Measurements from ENCODE around the gene IDH3A. TPM values are rescaled to one million over a fixed set of nuclear protein-coding genes. Genes with fewer than 3 reads are reported as not detected.

Gene IDH3A
- total and polyA plus RNA-seq, 12 donors = 110 to 509 (median 450) TPM

DNA sequence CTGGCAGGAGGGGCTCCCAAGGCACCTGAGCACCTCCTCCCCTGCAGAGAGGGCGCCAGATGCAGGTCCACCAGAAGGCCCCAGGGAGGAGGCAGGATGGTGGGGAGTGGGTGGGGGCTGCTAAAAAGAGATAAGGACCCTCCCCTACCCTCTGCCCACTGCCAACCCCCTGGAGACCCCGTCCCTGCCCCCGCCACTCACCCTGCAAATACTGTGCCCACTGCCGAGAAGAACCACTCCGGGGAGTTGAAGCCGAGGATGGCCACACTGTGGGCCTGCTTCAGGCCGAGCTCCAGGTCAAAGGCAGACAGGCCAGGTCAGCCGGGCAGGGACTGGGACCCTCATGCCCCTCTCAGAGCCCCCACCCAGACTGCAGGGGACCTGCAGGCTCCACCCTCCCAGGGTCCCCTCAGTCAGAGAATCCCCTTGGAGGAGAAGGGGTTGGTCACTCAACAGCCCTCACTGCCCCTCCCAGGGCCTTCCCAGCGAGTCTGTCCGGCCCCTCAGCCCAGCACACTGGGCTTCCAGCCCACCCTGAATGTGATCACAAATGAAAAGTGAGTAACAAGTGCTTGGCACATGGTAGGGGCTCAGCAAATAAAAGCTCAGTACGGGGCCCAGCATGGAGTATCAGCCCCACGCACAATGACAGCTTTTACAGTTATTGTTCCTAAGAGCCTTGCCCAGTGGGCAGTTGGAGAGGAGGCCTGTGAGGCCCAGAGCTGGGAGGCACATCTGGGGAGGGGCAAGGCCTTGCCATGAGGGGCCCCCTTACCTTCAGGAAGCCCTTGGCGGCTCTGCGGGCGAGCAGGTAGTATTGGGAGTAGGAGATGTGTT is 44.8 kb downstream of the IDH3A start:
- no peak overlapping the region for H3K4me3 ChIP-seq
- no peak overlapping the region for H3K27ac ChIP-seq
- intact Hi-C loops (cut with DNase I) = loop anchor here in 5 of 10 donors (2.0 to 10.0 kb wide), 5 partner anchors 48 to 83 kb away; partner anchors contain the start of gene CIB2 (in 1 of the 5)
- 86 to 88% methylated on average over 15 of the region's 15 CpGs for WGBS, 2 donors
- peak in 2 of 8 donors; percentile 25 to 54 for ATAC-seq
- DNase-seq = no peak
- H3K9me3 ChIP-seq = peaks cover 0 to 15% (median 0%) of the 10 kb centered on the region in 11 donors
- no peaks in the 10 kb centered on the region for H3K4me1 ChIP-seq
- TF ChIP-seq, protein P1, sequence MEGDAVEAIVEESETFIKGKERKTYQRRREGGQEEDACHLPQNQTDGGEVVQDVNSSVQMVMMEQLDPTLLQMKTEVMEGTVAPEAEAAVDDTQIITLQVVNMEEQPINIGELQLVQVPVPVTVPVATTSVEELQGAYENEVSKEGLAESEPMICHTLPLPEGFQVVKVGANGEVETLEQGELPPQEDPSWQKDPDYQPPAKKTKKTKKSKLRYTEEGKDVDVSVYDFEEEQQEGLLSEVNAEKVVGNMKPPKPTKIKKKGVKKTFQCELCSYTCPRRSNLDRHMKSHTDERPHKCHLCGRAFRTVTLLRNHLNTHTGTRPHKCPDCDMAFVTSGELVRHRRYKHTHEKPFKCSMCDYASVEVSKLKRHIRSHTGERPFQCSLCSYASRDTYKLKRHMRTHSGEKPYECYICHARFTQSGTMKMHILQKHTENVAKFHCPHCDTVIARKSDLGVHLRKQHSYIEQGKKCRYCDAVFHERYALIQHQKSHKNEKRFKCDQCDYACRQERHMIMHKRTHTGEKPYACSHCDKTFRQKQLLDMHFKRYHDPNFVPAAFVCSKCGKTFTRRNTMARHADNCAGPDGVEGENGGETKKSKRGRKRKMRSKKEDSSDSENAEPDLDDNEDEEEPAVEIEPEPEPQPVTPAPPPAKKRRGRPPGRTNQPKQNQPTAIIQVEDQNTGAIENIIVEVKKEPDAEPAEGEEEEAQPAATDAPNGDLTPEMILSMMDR (IDR thresholded peaks at IDR 0.05) = no peak
- H3K27me3 ChIP-seq = no peaks in the 10 kb centered on the region
- H3K36me3 ChIP-seq = no peaks in the 10 kb centered on the region

DNA sequence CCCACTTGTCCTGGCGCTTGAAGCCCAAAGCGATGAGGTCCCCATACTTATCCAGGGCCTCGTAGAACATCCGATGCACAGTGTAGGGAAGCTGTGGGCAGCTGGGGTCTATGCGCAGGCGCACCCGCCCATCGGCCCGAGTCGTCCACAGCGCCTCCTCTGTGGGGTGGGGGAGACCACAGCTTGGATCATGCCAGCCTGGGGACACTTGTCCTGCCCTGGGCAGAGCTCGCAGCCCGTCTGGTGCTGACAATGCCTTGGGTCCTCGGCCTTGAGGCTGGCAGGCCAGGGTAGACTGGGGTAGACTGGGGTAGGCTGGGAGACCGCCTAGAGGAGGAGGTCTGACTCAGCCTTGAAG is 45.4 kb downstream of the IDH3A start:
- intact Hi-C loops (cut with DNase I) = loop anchor here in 5 of 10 donors (2.0 to 10.0 kb wide), 5 partner anchors 48 to 84 kb away; partner anchors contain the start of gene CIB2 (in 1 of the 5)
- WGBS, 2 donors = 92 to 94% methylated on average over 15 of the region's 15 CpGs
- Histone ChIP-seq H3K27me3 (no peaks in the 10 kb centered on the region), H3K9me3 (peaks cover 0 to 15% (median 0%) of the 10 kb centered on the region in 11 donors), H3K4me3 (no peak overlapping the region), H3K36me3 (no peaks in the 10 kb centered on the region), H3K27ac (no peak overlapping the region), H3K4me1 (no peaks in the 10 kb centered on the region)
- DNase-seq = no peak
- TF ChIP-seq, protein P1 (IDR thresholded peaks at IDR 0.05) = no peak
- ATAC-seq = peak in 3 of 8 donors; percentile 11 to 45 (median 16)

DNA sequence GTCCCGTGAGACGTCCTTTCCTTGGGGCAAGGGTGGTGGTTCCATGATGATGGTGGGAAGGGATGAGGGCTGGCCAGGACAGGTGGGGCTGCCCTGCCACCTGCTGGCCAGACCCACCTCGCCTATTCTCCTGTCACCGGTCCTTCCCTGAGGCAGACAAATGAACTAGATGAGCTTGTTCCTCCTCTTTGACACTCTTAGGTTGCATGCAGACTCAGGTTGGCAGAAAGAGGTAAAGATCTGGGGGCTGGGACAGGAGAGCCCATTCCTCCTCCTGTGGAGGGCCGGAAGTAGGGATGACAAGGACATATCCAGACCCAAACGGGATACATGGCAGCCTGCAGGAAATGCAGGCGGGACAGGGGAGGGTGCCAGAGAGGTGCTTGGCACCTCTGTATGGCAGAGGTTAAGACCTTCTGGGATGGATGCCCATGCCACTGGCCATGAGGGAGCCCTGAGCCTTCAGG is 46.6 kb downstream of the IDH3A start:
- no peaks in the 10 kb centered on the region for H3K27me3 ChIP-seq
- H3K4me3 ChIP-seq = no peak overlapping the region
- no peak overlapping the region for H3K27ac ChIP-seq
- DNase-seq (peak in 1 of 2 donors; percentile 2), ATAC-seq (peak in 5 of 8 donors; percentile 70 to 82 (median 78))
- intact Hi-C loops (cut with DNase I) = loop anchor here in 9 of 10 donors (1.0 to 10.0 kb wide), 7 partner anchors 47 to 85 kb away; partner anchors contain the start of gene CIB2 (in 1 of the 9)
- TF ChIP-seq, protein P1 (IDR thresholded peaks at IDR 0.05) = peak; percentile 34 to 80 (median 71)
- H3K36me3 ChIP-seq = no peaks in the 10 kb centered on the region
- peaks cover 0 to 14% (median 0%) of the 10 kb centered on the region in 11 donors for H3K9me3 ChIP-seq
- no peaks in the 10 kb centered on the region for H3K4me1 ChIP-seq
- WGBS, 2 donors = 33 to 39% methylated on average over 7 of the region's 7 CpGs

DNA sequence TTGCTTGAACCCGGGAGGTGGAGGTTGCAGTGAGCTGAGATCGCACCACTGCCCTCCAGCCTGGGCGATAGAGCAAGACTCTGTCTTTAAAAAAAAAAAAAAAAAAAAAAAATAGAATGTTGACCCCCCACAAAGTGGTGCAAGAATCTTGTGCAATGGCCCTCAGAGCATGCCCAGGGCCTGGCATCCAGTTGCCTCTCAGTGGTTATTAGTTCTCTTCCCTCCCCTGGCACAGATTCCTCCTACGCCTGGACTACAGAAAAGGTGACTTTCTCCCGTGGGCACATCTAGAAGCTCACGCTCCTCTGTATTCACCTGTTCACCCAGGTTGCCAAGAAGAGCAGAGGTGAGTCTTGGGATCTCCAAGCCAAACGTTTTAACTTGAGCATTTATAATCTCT is 48.5 kb downstream of the IDH3A start:
- TF ChIP-seq, protein P1 (IDR thresholded peaks at IDR 0.05) = no peak
- WGBS, 2 donors = 72 to 78% methylated on average over 7 of the region's 7 CpGs
- no peak for ATAC-seq
- Histone ChIP-seq H3K9me3 (no peaks in the 10 kb centered on the region), H3K27ac (no peak overlapping the region), H3K36me3 (no peaks in the 10 kb centered on the region), H3K27me3 (no peaks in the 10 kb centered on the region), H3K4me3 (no peak overlapping the region), H3K4me1 (peaks cover 0 to 2% (median 0%) of the 10 kb centered on the region in 9 donors)
- intact Hi-C loops (cut with DNase I) = loop anchor here in 7 of 10 donors (5.0 to 10.0 kb wide), 5 partner anchors 45 to 85 kb away; partner anchors contain the start of gene CIB2 (in 1 of the 7)
- no peak for DNase-seq
